GM19193 (cell line): ENCODE results near the gene PCNT.

Experiments used
- POLR2A ChIP-seq: IDR thresholded peaks from 4 replicates; pipeline ENCODE4 v1.6.1; 2011; ENCODE audit not compliant: insufficient read depth, insufficient read length; ENCODE audit errors: extremely low read depth

Gene PCNT

DNA sequence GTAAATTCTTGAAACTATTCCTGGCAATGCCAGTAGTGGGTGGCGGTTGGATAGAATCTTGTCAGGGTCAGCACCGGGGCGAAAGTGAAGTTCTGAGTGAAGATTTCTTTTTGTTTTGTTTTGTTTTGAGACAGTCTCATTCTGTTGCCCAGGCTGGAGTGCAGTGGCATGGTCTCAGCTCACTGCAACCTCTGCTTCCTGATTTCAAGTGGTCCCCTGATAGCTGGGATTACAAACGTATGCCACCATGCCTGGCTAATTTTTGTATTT, 33.3 kb downstream of the PCNT start:
- no peak for TF ChIP-seq POLR2A

DNA sequence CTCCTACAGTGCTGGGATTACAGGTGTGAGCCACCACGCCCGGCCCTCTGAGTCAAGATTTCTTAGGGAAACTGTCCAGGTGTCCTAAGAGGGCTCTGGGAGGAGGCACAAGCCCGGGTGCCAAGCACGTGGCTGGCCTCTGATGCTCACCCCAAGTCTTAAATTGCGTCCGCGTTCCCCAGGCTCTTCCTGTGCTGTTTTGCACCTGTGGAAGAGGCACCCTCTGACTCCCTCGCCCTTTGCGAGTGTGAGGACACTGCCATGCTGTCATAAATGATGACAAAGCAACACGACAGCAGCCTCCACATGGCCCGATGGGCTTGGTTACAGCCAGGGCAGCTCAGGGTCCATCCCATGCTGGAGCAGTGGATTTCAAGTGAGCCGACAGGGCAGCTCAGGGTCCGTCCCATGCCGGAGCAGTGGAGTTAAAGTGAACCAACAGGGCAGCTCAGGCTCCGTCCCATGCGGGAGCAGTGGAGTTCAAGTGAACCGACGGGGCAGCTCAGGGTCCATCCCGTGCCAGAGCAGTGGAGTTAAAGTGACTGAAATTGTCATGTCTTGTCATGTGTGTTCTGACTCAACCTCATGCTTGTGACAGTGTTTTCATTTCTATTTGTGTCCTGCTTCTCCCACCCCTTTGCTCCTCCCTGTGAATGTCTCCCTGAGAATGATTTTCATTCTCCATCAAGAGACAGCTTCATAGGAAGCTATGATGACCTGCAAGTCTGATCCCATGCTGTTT, 33.9 kb downstream of the PCNT start:
- TF ChIP-seq POLR2A: no peak

DNA sequence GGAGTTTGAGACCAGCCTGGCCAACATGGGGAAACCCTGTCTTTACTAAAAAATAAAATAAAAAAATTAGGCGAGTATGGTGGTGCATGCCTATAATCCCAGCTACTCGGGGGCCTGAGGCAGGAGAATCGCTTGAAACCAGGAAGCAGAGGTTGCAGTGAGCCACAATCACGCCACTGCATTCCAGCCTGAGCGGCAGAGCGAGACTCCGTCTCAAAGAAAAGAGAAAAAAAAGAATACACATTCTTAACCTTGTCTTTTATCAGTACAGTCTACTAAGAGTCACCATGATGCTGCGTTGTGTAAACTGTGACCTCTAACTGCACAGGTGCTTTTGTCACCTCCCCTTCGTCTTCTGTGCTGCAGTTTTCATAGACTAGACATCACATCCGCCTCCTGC, 37.2 kb downstream of the PCNT start:
- no peak for TF ChIP-seq POLR2A

DNA sequence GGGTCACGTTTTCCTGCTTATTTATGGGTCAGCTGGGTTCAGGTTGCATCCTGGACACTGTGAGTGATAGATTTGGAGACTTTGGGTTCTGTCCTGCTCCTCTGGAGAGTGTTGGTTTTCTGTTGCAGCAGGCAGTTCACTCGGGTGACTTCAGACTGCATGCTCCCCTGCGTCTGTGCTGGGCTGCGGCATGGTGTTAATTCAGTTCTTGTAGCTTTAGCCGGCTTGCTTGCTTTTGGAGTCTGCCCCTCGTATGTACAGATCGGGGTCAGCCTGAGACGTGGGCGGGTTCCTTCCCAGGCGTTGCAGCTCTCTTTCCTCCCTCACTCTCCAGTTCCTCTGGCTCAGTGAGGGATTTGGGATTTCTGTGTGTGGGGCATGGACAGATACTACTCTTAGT, 38.0 kb downstream of the PCNT start:
- TF ChIP-seq POLR2A: no peak

DNA sequence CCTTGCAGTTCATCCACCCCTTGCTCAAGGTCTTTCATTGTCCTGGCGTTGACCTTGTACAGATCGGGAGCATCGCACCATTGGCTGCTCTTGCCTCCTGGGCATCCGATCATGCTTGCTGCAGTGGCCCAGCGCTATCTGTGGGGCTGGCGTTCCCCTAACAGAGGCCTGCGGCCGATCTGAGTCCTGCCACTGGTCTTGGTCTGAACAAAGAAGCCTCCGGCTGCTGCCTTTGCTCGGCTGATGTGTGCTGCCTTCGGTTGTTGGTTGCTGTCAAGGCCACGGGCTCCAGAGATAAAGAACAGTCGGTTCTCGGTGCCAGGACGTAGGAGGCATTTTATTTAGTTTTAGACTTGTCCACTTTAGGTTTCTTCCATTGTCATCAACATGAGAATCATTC, 39.0 kb downstream of the PCNT start:
- TF ChIP-seq POLR2A: no peak

DNA sequence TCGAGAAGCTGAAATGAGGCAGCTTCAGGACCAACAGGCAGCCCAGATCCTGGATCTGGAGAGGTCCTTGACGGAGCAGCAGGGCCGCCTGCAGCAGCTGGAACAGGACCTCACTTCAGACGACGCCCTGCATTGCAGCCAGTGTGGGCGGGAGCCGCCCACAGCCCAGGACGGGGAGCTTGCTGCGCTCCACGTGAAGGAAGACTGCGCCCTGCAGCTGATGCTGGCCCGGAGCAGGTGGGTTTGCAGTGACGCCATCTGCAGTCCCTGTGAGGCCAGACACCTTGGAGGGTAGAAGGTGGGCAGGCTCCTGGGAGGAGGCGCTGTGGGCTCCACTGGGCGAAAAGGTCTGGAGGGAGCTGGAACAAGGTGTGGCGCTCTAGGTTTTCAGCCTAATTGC, 39.7 kb downstream of the PCNT start:
- TF ChIP-seq POLR2A: no peak

DNA sequence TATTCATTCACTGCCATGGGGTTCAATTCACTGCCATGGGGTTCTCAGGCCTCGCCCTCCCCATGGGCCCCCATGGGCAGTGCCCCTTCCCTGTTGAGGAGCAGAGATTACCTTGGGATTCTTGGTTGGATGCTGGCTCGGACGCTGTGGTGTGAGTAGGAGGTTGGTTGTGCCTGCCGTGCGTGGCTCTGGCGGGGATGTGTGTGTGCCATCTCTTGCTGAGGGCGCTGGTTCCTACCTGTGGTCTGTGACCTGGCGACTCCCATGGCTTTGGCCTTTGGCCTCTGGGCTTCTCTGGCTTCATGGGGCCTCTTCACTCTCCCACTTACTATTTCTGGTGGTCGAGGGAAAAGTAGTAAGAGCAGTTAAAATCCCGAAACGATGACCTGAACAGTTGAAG, 42.1 kb downstream of the PCNT start:
- TF ChIP-seq POLR2A: no peak

DNA sequence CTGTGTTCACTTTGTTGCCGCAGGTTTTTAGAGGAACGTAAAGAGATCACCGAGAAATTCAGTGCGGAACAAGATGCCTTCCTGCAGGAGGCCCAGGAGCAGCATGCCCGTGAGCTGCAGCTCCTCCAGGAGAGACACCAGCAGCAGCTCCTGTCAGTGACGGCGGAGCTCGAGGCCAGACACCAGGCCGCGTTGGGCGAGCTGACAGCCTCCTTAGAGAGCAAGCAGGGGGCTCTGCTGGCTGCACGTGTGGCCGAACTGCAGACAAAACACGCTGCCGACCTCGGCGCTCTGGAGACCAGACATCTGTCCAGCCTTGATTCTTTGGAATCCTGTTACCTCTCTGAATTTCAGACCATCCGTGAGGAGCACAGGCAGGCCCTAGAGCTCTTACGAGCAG, 42.6 kb downstream of the PCNT start:
- no peak for TF ChIP-seq POLR2A

DNA sequence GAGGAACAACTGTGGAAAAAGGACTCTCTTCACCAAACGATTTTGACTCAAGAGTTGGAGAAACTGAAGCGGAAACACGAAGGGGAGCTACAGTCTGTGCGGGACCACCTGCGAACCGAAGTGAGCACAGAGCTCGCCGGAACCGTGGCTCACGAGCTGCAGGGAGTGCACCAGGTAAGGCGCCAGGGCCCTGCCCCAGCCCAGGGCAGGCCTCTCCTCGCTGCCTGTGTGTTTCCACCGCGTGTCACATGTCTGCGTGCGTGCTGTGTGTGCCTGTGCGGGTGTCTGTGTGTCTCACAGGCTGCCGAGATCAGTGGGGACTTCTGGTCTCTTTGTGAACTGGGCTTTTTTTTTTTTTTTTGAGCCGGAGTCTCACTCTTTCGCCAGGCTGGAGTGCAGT, 43.0 kb downstream of the PCNT start:
- TF ChIP-seq POLR2A: no peak

DNA sequence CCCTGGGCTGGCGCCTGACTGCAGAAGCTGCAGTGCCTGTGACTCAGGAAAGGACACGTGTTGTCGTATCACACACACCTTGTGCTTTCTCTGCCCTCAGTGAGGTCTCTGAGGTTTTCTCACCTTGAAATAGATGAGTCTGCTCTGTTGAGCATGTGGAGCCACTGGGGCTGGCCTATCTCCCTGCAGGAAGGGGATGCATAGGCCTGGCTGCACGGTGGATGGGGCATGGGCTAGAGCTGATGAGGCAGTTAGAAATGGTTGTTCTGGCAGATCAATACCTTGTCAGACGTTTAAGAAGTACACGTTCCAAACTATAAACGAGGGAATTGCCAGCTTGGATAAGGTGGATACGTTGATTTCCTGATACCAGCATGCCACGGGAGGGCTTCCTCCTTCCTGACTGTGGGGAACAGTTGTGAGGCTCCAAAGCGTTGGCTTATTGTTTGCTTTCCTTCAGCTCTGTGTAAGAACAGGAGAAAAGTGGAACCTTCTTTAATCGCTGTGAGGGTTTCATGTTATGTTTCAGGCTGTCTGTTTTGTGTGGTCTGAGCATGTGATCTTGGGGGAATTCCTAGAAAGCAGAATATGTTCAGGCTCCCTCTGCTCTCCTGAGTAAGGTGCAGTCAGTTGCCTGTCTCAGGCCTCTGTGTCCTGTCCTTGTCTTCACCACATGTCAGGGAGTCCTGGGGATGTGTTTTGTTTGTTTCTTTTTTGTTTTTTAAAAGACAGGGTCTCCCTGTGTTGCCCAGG, 44.8 kb downstream of the PCNT start:
- peak; percentile 35 for TF ChIP-seq POLR2A

DNA sequence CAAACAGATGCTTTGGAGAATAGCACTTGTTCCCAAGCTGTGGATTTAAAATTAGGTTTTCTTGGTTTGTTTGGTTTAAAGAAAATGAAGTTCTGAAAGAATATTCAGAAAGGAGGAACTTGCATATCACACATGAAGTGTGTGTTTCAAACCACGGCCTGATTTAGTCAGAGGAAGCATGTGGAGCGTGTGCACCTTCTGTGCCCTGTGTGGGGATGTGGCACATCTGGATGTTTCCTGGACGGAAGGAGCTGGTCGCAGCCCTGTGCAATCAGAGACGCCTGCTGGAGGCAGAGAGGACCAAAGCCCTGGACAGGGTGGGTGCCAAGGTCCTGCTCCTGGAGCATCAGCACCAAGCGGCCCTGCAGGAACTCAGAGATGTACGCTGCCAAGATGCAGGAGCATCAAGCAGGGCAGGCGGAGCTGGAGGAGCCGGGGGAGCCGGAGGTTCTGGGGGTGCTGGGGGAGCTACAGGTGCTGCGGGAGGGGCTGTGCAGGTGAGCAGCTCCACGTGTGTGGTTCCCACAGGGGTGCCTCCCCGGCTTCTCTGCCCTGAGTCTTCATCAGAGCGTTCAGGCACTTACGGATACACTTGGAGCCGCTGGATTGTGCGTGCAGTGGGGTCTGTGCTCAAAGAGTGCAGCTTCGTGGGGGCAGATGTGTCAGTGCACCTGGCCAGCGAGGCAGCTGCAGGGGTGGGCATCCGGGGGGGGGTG, 45.7 kb downstream of the PCNT start:
- no peak for TF ChIP-seq POLR2A

DNA sequence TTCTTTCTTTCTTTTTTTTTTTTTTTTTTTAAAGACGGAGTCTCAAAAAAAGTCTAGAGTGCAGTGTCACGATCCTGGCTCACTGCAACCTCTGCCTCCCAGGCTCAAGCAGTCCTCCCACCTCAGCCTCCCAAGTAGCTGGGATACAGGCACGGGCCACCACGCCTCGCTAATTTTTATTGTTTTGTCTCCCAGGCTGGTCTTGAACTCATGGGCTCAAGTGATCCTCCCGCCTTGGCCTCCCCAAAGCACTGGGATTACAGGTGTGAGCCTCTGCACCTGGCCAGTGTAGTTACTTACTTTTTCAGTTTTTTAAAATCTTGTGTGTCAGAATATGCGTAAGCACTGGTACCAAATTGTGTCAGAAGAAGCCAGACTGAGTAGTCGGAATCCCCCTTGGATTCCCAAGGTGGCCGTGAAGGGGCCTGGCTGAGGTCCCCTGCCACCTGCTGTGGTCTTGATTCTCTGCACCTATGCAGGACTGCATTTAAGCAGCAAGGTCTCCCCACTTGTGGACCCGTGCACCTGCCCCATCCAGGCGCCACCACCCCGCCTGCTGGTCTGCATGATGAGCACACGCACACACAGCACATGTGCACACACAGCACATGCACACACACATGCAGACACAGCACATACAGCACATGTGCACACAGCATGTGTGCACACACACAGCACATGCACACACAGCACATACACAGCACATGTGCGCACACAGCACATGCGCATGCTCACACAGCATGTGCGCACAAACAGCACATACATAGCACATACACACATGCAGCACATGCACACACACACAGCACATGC, 47.5 kb downstream of the PCNT start:
- no peak for TF ChIP-seq POLR2A

DNA sequence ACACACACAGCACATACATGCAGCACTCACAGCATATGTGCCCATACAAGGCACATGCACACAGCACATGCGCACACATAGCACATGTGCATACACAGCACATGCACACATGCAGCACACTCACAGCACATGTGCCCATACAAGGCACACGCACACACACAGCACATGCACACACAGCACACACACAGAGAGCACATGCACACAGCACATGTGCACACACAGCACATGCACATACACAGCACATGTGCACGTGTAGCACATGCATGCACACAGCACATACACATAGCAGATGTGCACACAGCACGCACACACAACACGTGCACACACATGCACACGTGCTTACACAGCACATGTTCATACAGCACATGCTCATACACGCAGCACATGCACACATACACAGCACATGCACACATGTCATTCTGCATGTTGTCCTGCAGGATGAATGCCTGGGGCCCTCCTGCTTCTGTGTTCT, 48.1 kb downstream of the PCNT start:
- TF ChIP-seq POLR2A: no peak

DNA sequence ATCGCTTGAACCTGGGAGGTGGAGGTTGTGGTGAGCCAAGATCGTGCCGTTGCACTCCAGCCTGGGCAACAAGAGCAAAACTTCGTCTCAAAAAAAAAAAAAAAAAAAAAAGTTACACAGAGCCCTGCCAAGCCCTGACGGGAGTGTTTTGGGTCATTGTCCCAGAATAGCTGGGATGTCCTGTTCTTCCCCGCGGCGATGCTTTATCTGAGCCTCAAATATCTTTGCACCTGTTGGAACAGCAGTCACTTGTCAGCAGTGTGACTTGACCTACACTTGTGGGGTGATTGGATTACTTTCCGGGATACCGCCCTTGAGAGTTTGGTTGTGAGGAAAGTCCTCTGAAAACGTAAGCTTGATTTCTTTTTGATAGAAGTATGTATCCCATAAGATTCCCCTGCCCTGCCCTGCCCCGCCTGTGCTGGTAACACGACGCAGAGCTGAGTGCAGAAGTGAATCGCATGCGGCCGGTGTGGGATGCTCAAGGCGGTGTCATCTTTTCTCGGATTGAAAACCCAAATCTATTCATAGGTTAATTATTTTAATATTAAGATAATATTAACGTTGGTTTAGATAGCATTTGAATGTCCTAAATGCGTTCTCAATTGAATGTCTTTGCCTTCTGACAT, 50.9 kb downstream of the PCNT start:
- no peak for TF ChIP-seq POLR2A
